Measurements from ENCODE around the gene LACTBL1. TPM values are rescaled to one million over a fixed set of nuclear protein-coding genes. Genes with fewer than 3 reads are reported as not detected.
"Not testable (repeated sequence)": the region's sequence is repeated elsewhere in the genome, so short reads cannot be mapped to it uniquely, and the experiment has no call there.

The LACTBL1 gene
- total RNA-seq, 1 experiment from 2014 or later = not detected

- TF ChIP-seq CTCF (IDR thresholded peaks at IDR 0.05; ENCODE audit: unreplicated experiment) = no peak
- Mint-ChIP-seq H3K27me3 (ENCODE audit: insufficient read depth, unreplicated experiment) (no peaks in the 10 kb centered on the region), H3K27ac (ENCODE audit: low read depth, unreplicated experiment) (no peak overlapping the region), H3K36me3 (ENCODE audit: insufficient read depth, unreplicated experiment) (peaks cover 5% of the 10 kb centered on the region), H3K9me3 (ENCODE audit: unreplicated experiment) (no peaks in the 10 kb centered on the region), H3K4me3 (ENCODE audit: unreplicated experiment) (no peak overlapping the region), H3K4me1 (ENCODE audit: insufficient read depth, unreplicated experiment) (peaks cover 6% of the 10 kb centered on the region)
- BruUV-seq (replicated peaks) = no TSS peak
- POLR2A ChIA-PET = interaction anchor here (0.6 kb wide), 1 partner anchor 68 kb away, joined by 3 read pairs; no protein-coding TSS in a partner anchor
- no peak for DNase-seq (ENCODE audit: unreplicated experiment)
- CTCF ChIA-PET = interaction anchor here (0.6 to 0.7 kb wide), 2 partner anchors 109 to 140 kb away, joined by 3 to 4 read pairs; no protein-coding TSS in a partner anchor
- intact Hi-C loops (cut with micrococcal nuclease) = no loop called here
These were observed 11.3 kb upstream of the LACTBL1 start for GRCh38 chr1:22983944-22984343.

GRCh38 chr1:22980471-22980790 lies 7.8 kb upstream of the LACTBL1 start:
- DNase-seq (ENCODE audit: unreplicated experiment); H3K4me3 Mint-ChIP-seq (ENCODE audit: unreplicated experiment); BruUV-seq (replicated peaks); H3K36me3 Mint-ChIP-seq (ENCODE audit: insufficient read depth, unreplicated experiment); POLR2A ChIA-PET; H3K27ac Mint-ChIP-seq (ENCODE audit: low read depth, unreplicated experiment); CTCF ChIA-PET; intact Hi-C loops (cut with micrococcal nuclease); H3K9me3 Mint-ChIP-seq (ENCODE audit: unreplicated experiment); H3K27me3 Mint-ChIP-seq (ENCODE audit: insufficient read depth, unreplicated experiment): not testable (repeated sequence)
- peaks cover 25% of the 10 kb centered on the region for H3K4me1 Mint-ChIP-seq (ENCODE audit: insufficient read depth, unreplicated experiment)

- intact Hi-C loops (cut with micrococcal nuclease) = loop anchor here (5.0 kb wide), 3 partner anchors 104 to 659 kb away; no protein-coding TSS in a partner anchor
- H3K36me3 Mint-ChIP-seq (ENCODE audit: insufficient read depth, unreplicated experiment) = no peaks in the 10 kb centered on the region
- no peak overlapping the region for H3K4me3 Mint-ChIP-seq (ENCODE audit: unreplicated experiment)
- H3K9me3 Mint-ChIP-seq (ENCODE audit: unreplicated experiment) = no peaks in the 10 kb centered on the region
- no TSS peak for BruUV-seq (replicated peaks)
- peaks cover 25% of the 10 kb centered on the region for H3K4me1 Mint-ChIP-seq (ENCODE audit: insufficient read depth, unreplicated experiment)
- no peak overlapping the region for H3K27ac Mint-ChIP-seq (ENCODE audit: low read depth, unreplicated experiment)
- CTCF ChIA-PET = interaction anchor here (0.6 to 2.1 kb wide), 3 partner anchors 40 to 207 kb away, joined by 3 to 15 read pairs (median 12); no protein-coding TSS in a partner anchor
- POLR2A ChIA-PET = interaction anchor here (1.1 to 1.3 kb wide), 2 partner anchors 12 to 366 kb away, joined by 3 read pairs; partner anchors contain the start of gene HNRNPR
- peak; percentile 56 for DNase-seq (ENCODE audit: unreplicated experiment)
- H3K27me3 Mint-ChIP-seq (ENCODE audit: insufficient read depth, unreplicated experiment) = no peaks in the 10 kb centered on the region
- no peak for TF ChIP-seq CTCF (IDR thresholded peaks at IDR 0.05; ENCODE audit: unreplicated experiment)
These were observed 5.6 kb upstream of the LACTBL1 start for GRCh38 chr1:22978299-22978698.

- TF ChIP-seq CTCF (IDR thresholded peaks at IDR 0.05; ENCODE audit: unreplicated experiment) = peak; percentile 92
- Mint-ChIP-seq H3K4me3 (ENCODE audit: unreplicated experiment) (no peak overlapping the region), H3K27ac (ENCODE audit: low read depth, unreplicated experiment) (no peak overlapping the region), H3K4me1 (ENCODE audit: insufficient read depth, unreplicated experiment) (peaks cover 30% of the 10 kb centered on the region), H3K36me3 (ENCODE audit: insufficient read depth, unreplicated experiment) (no peaks in the 10 kb centered on the region), H3K27me3 (ENCODE audit: insufficient read depth, unreplicated experiment) (no peaks in the 10 kb centered on the region), H3K9me3 (ENCODE audit: unreplicated experiment) (no peaks in the 10 kb centered on the region)
- intact Hi-C loops (cut with micrococcal nuclease) = loop anchor here (1.0 to 5.0 kb wide), 8 partner anchors 42 to 661 kb away; partner anchors contain the start of gene KDM1A
- no TSS peak for BruUV-seq (replicated peaks)
- CTCF ChIA-PET = interaction anchor here (0.6 to 2.1 kb wide), 16 partner anchors 13 to 1361 kb away, joined by 3 to 15 read pairs (median 3); no protein-coding TSS in a partner anchor
- POLR2A ChIA-PET = interaction anchor here (1.4 kb wide), 1 partner anchor 208 kb away, joined by 8 read pairs; no protein-coding TSS in a partner anchor
- DNase-seq (ENCODE audit: unreplicated experiment) = peak; percentile 88
These were observed 4.0 kb upstream of the LACTBL1 start for GRCh38 chr1:22976461-22977243.
